Psoas muscle (tissue), 8 donors: ENCODE measurements around the gene ZNF445. TPM values are rescaled to one million over a fixed set of nuclear protein-coding genes. Genes with fewer than 3 reads are reported as not detected.

Source experiments
- ATAC-seq, 4 donors: fragments of 200-7000 bp; cut with Tn5 transposase; one replicate each; pipeline ENCODE4 v1.9.1; 2020; ENCODE audit warnings: moderate library complexity in 3 of 4, mild to moderate bottlenecking in 2 of 4
- DNase-seq, 2 donors: peaks; one replicate each; pipeline ENCODE4 v3.0.0-alpha.2; 2020
- H3K27ac ChIP-seq: fragments of 200-600 bp; one replicate; pipeline ENCODE4 v1.8.0; 2022
- H3K27me3 ChIP-seq, 3 donors: fragments of 200-600 bp in 1 of 3; one replicate each; pipeline versions ENCODE4 v1.6.1 to v1.8.0; 2013 to 2022; ENCODE audit warnings: low read length in 2 of 3, mild to moderate bottlenecking in 2 of 3, moderate library complexity in 1 of 3; ENCODE audit not compliant: insufficient read depth in 3 of 3
- H3K36me3 ChIP-seq, 2 donors: fragments of 200-600 bp in 1 of 2; one replicate each; pipeline versions ENCODE4 v1.6.1 to v1.8.0; 2013 to 2022; ENCODE audit warnings: low read depth in 1 of 2, mild to moderate bottlenecking in 1 of 2, moderate library complexity in 1 of 2; ENCODE audit not compliant: insufficient read depth in 1 of 2
- H3K4me1 ChIP-seq: fragments of 200-600 bp; one replicate; pipeline ENCODE4 v1.8.0; 2022
- H3K4me3 ChIP-seq: fragments of 200-600 bp; one replicate; pipeline ENCODE4 v1.8.0; 2022; ENCODE audit warnings: mild to moderate bottlenecking
- H3K9me3 ChIP-seq: fragments of 200-600 bp; one replicate; pipeline ENCODE4 v1.8.0; 2022
- WGBS, 3 donors: extraction: QIAGEN DNeasy Blood & Tissue Kit; methylation state at CpG; one replicate each; pipeline versions ENCODE4 v1.1.6 to v1.1.7; 2013; 5-methylcytosine and 5-hydroxymethylcytosine counted together
- intact Hi-C, 2 donors: fragments of 100-400 bp; cut with DNase I; formaldehyde crosslinking; loops; one replicate each; pipeline versions ENCODE4 v1.11.0 to v1.14.2; 2022
- polyA plus RNA-seq, 3 donors: library from polyadenylated mRNA; stranded (reverse); fragments of 200-250 nt; gene quantifications; one replicate each; pipeline ENCODE4 v1.2.3, GENCODE V29; 2013
- total RNA-seq, 4 donors: library from RNA; stranded (reverse); fragmentation: NEBNext Ultra II Directional in 2 of 4; extraction: Animal tissue kit (Norgen Biotek cat#: 25700) in 2 of 4; gene quantifications; one replicate each; pipeline versions ENCODE4 v1.2.1 to v1.2.4, GENCODE V29; 2021 to 2023
- TF ChIP-seq, protein P1 (sequence below): fragments of 200-600 bp; IDR thresholded peaks from one replicate; pipeline ENCODE4 v1.8.0; 2022; ENCODE audit warnings: antibody characterized with exemption
- donor health status: healthy with polysubstance abuse.
- donor health status: DM: no; HTN: no; CAD: no; lungs with moderate emphysema.
- donor health status: Bipolar disorder and iron deficiency.
- donor health status: healthy.
- donor health status: DM: yes; HTN: yes; CAD: no.
- donor health status: DM: no; HTN: no; CAD: no.
- donor health status: DM: no; HTN: no; CAD: no.
- donor health status: DM: yes; HTN: yes; CAD: no.

ZNF445 gene
- total and polyA plus RNA-seq, 7 donors = 1.6 to 16.8 (median 8.0) TPM

DNA sequence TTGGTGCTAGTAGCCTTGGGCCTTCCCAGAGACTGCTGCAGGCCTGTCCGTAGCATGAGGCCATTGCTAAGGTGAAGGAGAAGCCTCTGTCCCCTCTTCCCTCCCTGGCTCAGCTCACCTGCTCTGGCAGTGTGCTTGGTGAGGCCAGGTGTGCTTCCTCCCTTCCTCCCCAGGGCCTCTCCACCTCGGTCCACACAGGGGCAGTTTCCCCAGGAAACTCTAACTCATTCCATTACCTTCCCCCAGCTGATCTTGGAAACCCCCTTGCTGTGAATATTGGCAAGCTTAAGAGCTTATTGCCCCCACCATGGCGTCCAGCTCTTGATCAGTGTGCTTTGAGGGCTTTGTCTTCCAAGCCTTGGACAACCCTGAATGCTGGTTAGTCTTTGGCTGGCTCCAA lies 52.7 kb downstream of the ZNF445 start:
- Histone ChIP-seq H3K27me3 (no peaks in the 10 kb centered on the region), H3K4me1 (no peaks in the 10 kb centered on the region), H3K36me3 (no peaks in the 10 kb centered on the region), H3K27ac (no peak overlapping the region), H3K4me3 (no peak overlapping the region), H3K9me3 (no peaks in the 10 kb centered on the region)
- DNase-seq = no peak
- 55 to 62% (median 56%) methylated on average over 3 of the region's 3 CpGs for WGBS, 3 donors
- no peak for ATAC-seq
- TF ChIP-seq, protein P1, sequence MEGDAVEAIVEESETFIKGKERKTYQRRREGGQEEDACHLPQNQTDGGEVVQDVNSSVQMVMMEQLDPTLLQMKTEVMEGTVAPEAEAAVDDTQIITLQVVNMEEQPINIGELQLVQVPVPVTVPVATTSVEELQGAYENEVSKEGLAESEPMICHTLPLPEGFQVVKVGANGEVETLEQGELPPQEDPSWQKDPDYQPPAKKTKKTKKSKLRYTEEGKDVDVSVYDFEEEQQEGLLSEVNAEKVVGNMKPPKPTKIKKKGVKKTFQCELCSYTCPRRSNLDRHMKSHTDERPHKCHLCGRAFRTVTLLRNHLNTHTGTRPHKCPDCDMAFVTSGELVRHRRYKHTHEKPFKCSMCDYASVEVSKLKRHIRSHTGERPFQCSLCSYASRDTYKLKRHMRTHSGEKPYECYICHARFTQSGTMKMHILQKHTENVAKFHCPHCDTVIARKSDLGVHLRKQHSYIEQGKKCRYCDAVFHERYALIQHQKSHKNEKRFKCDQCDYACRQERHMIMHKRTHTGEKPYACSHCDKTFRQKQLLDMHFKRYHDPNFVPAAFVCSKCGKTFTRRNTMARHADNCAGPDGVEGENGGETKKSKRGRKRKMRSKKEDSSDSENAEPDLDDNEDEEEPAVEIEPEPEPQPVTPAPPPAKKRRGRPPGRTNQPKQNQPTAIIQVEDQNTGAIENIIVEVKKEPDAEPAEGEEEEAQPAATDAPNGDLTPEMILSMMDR = no peak
- intact Hi-C loops = no loop called here

DNA sequence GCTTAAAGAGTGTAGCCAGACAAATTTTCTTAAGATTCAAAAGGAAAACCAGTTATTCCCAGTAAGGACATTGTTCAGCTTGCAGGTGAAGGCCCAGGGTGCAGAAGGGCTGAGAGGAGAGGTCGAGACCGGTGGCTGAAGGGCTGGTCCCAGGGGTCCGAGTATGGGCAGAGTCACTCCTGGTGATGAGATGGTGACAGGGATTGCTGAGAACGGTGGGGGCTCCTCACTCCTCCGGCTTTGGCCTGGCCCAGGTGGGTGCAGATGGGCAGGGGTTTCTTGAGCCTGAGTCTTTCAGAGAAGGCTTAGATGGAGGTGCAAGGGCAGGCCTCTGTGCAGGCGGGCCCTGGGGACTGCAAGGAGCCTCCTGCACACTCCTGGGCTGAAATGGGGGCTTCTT lies 56.2 kb downstream of the ZNF445 start:
- TF ChIP-seq, protein P1 = no peak
- 86 to 91% (median 86%) methylated on average over 6 of the region's 6 CpGs for WGBS, 3 donors
- Histone ChIP-seq H3K9me3 (no peaks in the 10 kb centered on the region), H3K4me3 (no peak overlapping the region), H3K36me3 (no peaks in the 10 kb centered on the region), H3K27me3 (no peaks in the 10 kb centered on the region), H3K4me1 (no peaks in the 10 kb centered on the region), H3K27ac (no peak overlapping the region)
- no peak for DNase-seq
- intact Hi-C loops = no loop called here
- ATAC-seq = no peak

DNA sequence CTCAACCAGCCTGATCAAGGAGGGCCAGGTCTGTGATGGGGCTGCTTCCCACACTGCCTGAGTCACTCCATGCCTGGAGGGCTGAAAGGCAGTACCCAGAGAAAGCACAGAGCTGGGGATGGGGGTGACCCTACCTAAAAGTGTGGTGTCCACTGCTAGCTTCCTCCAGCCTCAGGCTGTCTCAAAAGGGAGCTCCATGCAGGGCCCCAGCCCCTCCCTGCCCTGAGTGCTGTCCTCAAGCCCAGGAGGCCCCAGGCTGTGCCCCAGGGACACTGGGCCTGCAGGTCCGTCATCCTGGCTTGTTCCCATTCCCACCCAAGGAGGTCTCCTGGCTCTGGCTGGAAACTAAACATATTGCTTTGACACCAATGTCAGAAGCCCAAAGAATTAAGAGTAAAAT lies 56.8 kb downstream of the ZNF445 start:
- no peaks in the 10 kb centered on the region for H3K4me1 ChIP-seq
- intact Hi-C loops = no loop called here
- H3K27ac ChIP-seq = no peak overlapping the region
- no peak for DNase-seq
- H3K27me3 ChIP-seq = no peaks in the 10 kb centered on the region
- no peak for ATAC-seq
- WGBS, 3 donors = 80 to 91% (median 88%) methylated on average over 1 of the region's 1 CpG
- no peak overlapping the region for H3K4me3 ChIP-seq
- no peaks in the 10 kb centered on the region for H3K9me3 ChIP-seq
- H3K36me3 ChIP-seq = no peaks in the 10 kb centered on the region
- TF ChIP-seq, protein P1 = no peak

DNA sequence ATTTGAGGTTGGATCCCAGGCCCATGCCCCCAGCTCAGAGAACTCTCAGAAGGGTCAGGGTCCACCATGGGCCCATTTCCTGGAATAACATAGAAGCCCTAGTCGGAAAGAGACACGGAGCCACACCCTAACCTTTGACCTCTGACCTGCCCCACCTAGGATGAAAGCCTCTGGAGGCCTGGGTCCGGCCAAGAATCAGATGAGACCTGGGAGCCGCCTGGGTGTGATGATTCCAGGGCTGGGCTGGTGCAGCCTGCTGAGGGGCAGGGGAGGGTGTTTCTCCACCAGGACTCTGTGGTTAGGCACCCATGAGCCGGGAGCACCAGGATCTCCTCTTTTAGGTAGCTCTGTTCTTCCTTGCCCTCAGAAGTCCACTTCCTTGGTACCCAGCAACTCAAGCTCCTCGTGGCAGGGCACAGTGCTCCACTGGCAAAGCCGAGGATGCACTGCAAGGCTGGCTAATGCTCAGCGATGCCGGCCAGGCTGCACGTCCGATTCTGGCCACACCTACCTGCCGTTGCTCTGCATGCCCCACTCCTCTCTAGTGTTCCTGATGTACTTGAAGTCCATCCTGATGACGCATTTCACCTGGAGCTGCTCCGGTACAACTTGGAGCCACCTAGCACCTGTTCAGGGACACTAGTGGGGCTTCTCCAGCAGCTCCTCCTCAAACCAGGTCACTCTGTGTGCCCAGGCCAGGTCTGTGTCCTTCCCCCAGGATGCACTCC lies 57.4 kb downstream of the ZNF445 start:
- ATAC-seq = no peak
- no peak overlapping the region for H3K27ac ChIP-seq
- WGBS, 3 donors = 79 to 87% (median 83%) methylated on average over 14 of the region's 14 CpGs
- DNase-seq = no peak
- intact Hi-C loops = no loop called here
- H3K4me1 ChIP-seq = no peaks in the 10 kb centered on the region
- no peak overlapping the region for H3K4me3 ChIP-seq
- H3K27me3 ChIP-seq = no peaks in the 10 kb centered on the region
- H3K9me3 ChIP-seq = no peaks in the 10 kb centered on the region
- H3K36me3 ChIP-seq = no peaks in the 10 kb centered on the region
- TF ChIP-seq, protein P1 = no peak
